ENCODE data around the gene DFFA.
"Not testable (repeated sequence)": the region's sequence is repeated elsewhere in the genome, so short reads cannot be mapped to it uniquely, and the experiment has no call there.

The DFFA gene

GRCh38 chr1:10472220-10473144 is at the start of gene DFFA:
Gene DFFA (minus strand): TSS chr1:10472529. CDS start chr1:10472458, 71 bp downstream.
- peak; percentile 90 for DNase-seq

GRCh38 chr1:10521537-10522157 is 49.3 kb upstream of the DFFA start:
- DNase-seq = no peak

GRCh38 chr1:10520952-10521351 is 48.6 kb upstream of the DFFA start:
- no peak for DNase-seq

- DNase-seq = no peak
Measured at GRCh38 chr1:10520497-10520896, 48.2 kb upstream of the DFFA start.

- DNase-seq = no peak
Measured at GRCh38 chr1:10519016-10519417, 46.7 kb upstream of the DFFA start.

GRCh38 chr1:10517677-10517982 is 45.3 kb upstream of the DFFA start:
- no peak for DNase-seq

- DNase-seq = no peak
Measured at GRCh38 chr1:10516925-10517676, 44.8 kb upstream of the DFFA start.

- no peak for DNase-seq
Measured at GRCh38 chr1:10515976-10516750, 43.8 kb upstream of the DFFA start.

GRCh38 chr1:10515301-10515975 is 43.1 kb upstream of the DFFA start:
- no peak for DNase-seq

- no peak for DNase-seq
Measured at GRCh38 chr1:10514490-10515235, 42.3 kb upstream of the DFFA start.

- no peak for DNase-seq
Measured at GRCh38 chr1:10513199-10513598, 40.9 kb upstream of the DFFA start.

GRCh38 chr1:10511494-10511885 is 39.2 kb upstream of the DFFA start:
- DNase-seq = no peak

GRCh38 chr1:10510520-10511493 is 38.5 kb upstream of the DFFA start:
- DNase-seq = peak; percentile 55

GRCh38 chr1:10509809-10510509 is 37.6 kb upstream of the DFFA start:
- no peak for DNase-seq

GRCh38 chr1:10508511-10508951 is 36.2 kb upstream of the DFFA start:
- no peak for DNase-seq

- DNase-seq = peak; percentile 55
Measured at GRCh38 chr1:10507111-10507879, 35.0 kb upstream of the DFFA start.

- no peak for DNase-seq
Measured at GRCh38 chr1:10506677-10507047, 34.3 kb upstream of the DFFA start.

GRCh38 chr1:10506046-10506676 is 33.8 kb upstream of the DFFA start:
- DNase-seq = not testable (repeated sequence)
